Stimulated activated naive CD8-positive, alpha-beta T cell treated with anti-CD3 and anti-CD28 coated beads, Interleukin-15, Interleukin-2, amounts not matched to agents 100 ng/mL and 50 ng/mL, for 24 hours (primary cell): ENCODE results near the gene RAB9A.
A peak's percentile ranks its signal among the peaks of the same experiment; 100 is the strongest.
"Not testable (repeated sequence)": the region's sequence is repeated elsewhere in the genome, so short reads cannot be mapped to it uniquely, and the experiment has no call there.

Experiments
- H3K27ac Mint-ChIP-seq: one replicate; pipeline ENCODE4 v1.8.0; 2021; ENCODE audit warnings: mild to moderate bottlenecking, mixed read lengths
- H3K27me3 Mint-ChIP-seq: one replicate; pipeline ENCODE4 v1.8.0; 2021; ENCODE audit warnings: mixed read lengths
- H3K36me3 Mint-ChIP-seq: one replicate; pipeline ENCODE4 v1.8.0; 2021; ENCODE audit warnings: low read depth, mixed read lengths
- H3K4me1 Mint-ChIP-seq: one replicate; pipeline ENCODE4 v1.8.0; 2021; ENCODE audit warnings: low read depth, mixed read lengths
- H3K4me3 Mint-ChIP-seq: one replicate; pipeline ENCODE4 v1.8.0; 2021; ENCODE audit warnings: mild to moderate bottlenecking, mixed read lengths
- H3K9me3 Mint-ChIP-seq: one replicate; pipeline ENCODE4 v1.8.0; 2021; ENCODE audit warnings: mixed read lengths

Gene RAB9A

GRCh38 chrX:13659063-13659462 lies 29.9 kb upstream of the RAB9A start:
- Mint-ChIP-seq H3K4me3 (no peak overlapping the region), H3K27me3 (no peaks in the 10 kb centered on the region), H3K9me3 (no peaks in the 10 kb centered on the region), H3K4me1 (peaks cover 32% of the 10 kb centered on the region), H3K27ac (no peak overlapping the region), H3K36me3 (peaks cover 5% of the 10 kb centered on the region)

GRCh38 chrX:13661735-13662288 lies 27.1 kb upstream of the RAB9A start:
- Mint-ChIP-seq H3K4me3 (no peak overlapping the region), H3K27ac (no peak overlapping the region), H3K9me3 (no peaks in the 10 kb centered on the region), H3K4me1 (peaks cover 20% of the 10 kb centered on the region), H3K36me3 (peaks cover 5% of the 10 kb centered on the region), H3K27me3 (no peaks in the 10 kb centered on the region)

- Mint-ChIP-seq H3K4me1 (peaks cover 20% of the 10 kb centered on the region), H3K36me3 (peaks cover 5% of the 10 kb centered on the region), H3K27ac (no peak overlapping the region), H3K27me3 (no peaks in the 10 kb centered on the region), H3K4me3 (no peak overlapping the region), H3K9me3 (no peaks in the 10 kb centered on the region)
Measured at GRCh38 chrX:13662355-13662791, 26.6 kb upstream of the RAB9A start.

GRCh38 chrX:13664020-13664419 lies 24.9 kb upstream of the RAB9A start:
- H3K4me3 Mint-ChIP-seq: no peak overlapping the region
- H3K27ac Mint-ChIP-seq: no peak overlapping the region
- H3K36me3 Mint-ChIP-seq: peaks cover 5% of the 10 kb centered on the region
- H3K27me3 Mint-ChIP-seq: no peaks in the 10 kb centered on the region
- no peaks in the 10 kb centered on the region for H3K9me3 Mint-ChIP-seq
- peaks cover 15% of the 10 kb centered on the region for H3K4me1 Mint-ChIP-seq

- H3K27ac Mint-ChIP-seq: no peak overlapping the region
- no peaks in the 10 kb centered on the region for H3K36me3 Mint-ChIP-seq
Measured at GRCh38 chrX:13666836-13667235, 22.1 kb upstream of the RAB9A start.

GRCh38 chrX:13667919-13668318 lies 21.0 kb upstream of the RAB9A start:
- no peaks in the 10 kb centered on the region for H3K9me3 Mint-ChIP-seq
- H3K27me3 Mint-ChIP-seq: no peaks in the 10 kb centered on the region
- H3K4me3 Mint-ChIP-seq: no peak overlapping the region
- no peaks in the 10 kb centered on the region for H3K36me3 Mint-ChIP-seq
- H3K4me1 Mint-ChIP-seq: peaks cover 29% of the 10 kb centered on the region
- H3K27ac Mint-ChIP-seq: no peak overlapping the region

More at GRCh38 chrX:13666836-13667235, 22.1 kb upstream of the RAB9A start:
- no peaks in the 10 kb centered on the region for H3K27me3 Mint-ChIP-seq
- H3K4me1 Mint-ChIP-seq: peaks cover 33% of the 10 kb centered on the region
- no peaks in the 10 kb centered on the region for H3K9me3 Mint-ChIP-seq
- no peak overlapping the region for H3K4me3 Mint-ChIP-seq

- H3K27me3 Mint-ChIP-seq: no peaks in the 10 kb centered on the region
- H3K4me1 Mint-ChIP-seq: peaks cover 29% of the 10 kb centered on the region
- H3K9me3 Mint-ChIP-seq: no peaks in the 10 kb centered on the region
- peak overlapping the region; percentile 93 for H3K27ac Mint-ChIP-seq
- peak overlapping the region; percentile 72 for H3K4me3 Mint-ChIP-seq
- no peaks in the 10 kb centered on the region for H3K36me3 Mint-ChIP-seq
Measured at GRCh38 chrX:13669246-13669737, 19.6 kb upstream of the RAB9A start.

GRCh38 chrX:13669755-13670154 lies 19.2 kb upstream of the RAB9A start:
- not testable (repeated sequence) for H3K9me3 Mint-ChIP-seq, H3K27me3 Mint-ChIP-seq, H3K36me3 Mint-ChIP-seq
- H3K4me3 Mint-ChIP-seq: peak overlapping the region; percentile 72
- H3K27ac Mint-ChIP-seq: peak overlapping the region; percentile 93
- H3K4me1 Mint-ChIP-seq: peaks cover 29% of the 10 kb centered on the region

- Mint-ChIP-seq H3K27me3 (no peaks in the 10 kb centered on the region), H3K9me3 (no peaks in the 10 kb centered on the region), H3K4me3 (no peak overlapping the region)
Measured at GRCh38 chrX:13670197-13670596, 18.7 kb upstream of the RAB9A start.

GRCh38 chrX:13673016-13673415 lies 15.9 kb upstream of the RAB9A start:
- Mint-ChIP-seq H3K4me3 (no peak overlapping the region), H3K27me3 (no peaks in the 10 kb centered on the region), H3K9me3 (no peaks in the 10 kb centered on the region), H3K36me3 (no peaks in the 10 kb centered on the region), H3K27ac (no peak overlapping the region), H3K4me1 (peaks cover 29% of the 10 kb centered on the region)

More at GRCh38 chrX:13670197-13670596, 18.7 kb upstream of the RAB9A start:
- Mint-ChIP-seq H3K36me3 (no peaks in the 10 kb centered on the region), H3K27ac (peak overlapping the region; percentile 93), H3K4me1 (peaks cover 29% of the 10 kb centered on the region)

GRCh38 chrX:13676885-13677284 lies 12.0 kb upstream of the RAB9A start:
- H3K36me3 Mint-ChIP-seq: no peaks in the 10 kb centered on the region
- no peak overlapping the region for H3K27ac Mint-ChIP-seq
- no peaks in the 10 kb centered on the region for H3K9me3 Mint-ChIP-seq
- peaks cover 3% of the 10 kb centered on the region for H3K4me1 Mint-ChIP-seq
- H3K4me3 Mint-ChIP-seq: no peak overlapping the region
- H3K27me3 Mint-ChIP-seq: no peaks in the 10 kb centered on the region

GRCh38 chrX:13679700-13680099 lies 9.2 kb upstream of the RAB9A start:
- H3K36me3 Mint-ChIP-seq, H3K27ac Mint-ChIP-seq, H3K27me3 Mint-ChIP-seq, H3K9me3 Mint-ChIP-seq, H3K4me3 Mint-ChIP-seq: not testable (repeated sequence)
- H3K4me1 Mint-ChIP-seq: peaks cover 14% of the 10 kb centered on the region

GRCh38 chrX:13681595-13681994 lies 7.3 kb upstream of the RAB9A start:
- no peaks in the 10 kb centered on the region for H3K36me3 Mint-ChIP-seq
- H3K27ac Mint-ChIP-seq: no peak overlapping the region

GRCh38 chrX:13684361-13684760 lies 4.6 kb upstream of the RAB9A start:
- Mint-ChIP-seq H3K4me1 (peaks cover 46% of the 10 kb centered on the region), H3K9me3 (no peaks in the 10 kb centered on the region), H3K4me3 (no peak overlapping the region), H3K27me3 (no peaks in the 10 kb centered on the region), H3K27ac (peak overlapping the region; percentile 17), H3K36me3 (no peaks in the 10 kb centered on the region)

More at GRCh38 chrX:13681595-13681994, 7.3 kb upstream of the RAB9A start:
- no peak overlapping the region for H3K4me3 Mint-ChIP-seq
- peaks cover 27% of the 10 kb centered on the region for H3K4me1 Mint-ChIP-seq
- H3K27me3 Mint-ChIP-seq: no peaks in the 10 kb centered on the region
- H3K9me3 Mint-ChIP-seq: no peaks in the 10 kb centered on the region

- Mint-ChIP-seq H3K27ac (peak overlapping the region; percentile 19), H3K27me3 (no peaks in the 10 kb centered on the region), H3K36me3 (peaks cover 4% of the 10 kb centered on the region), H3K9me3 (no peaks in the 10 kb centered on the region), H3K4me1 (peaks cover 48% of the 10 kb centered on the region), H3K4me3 (no peak overlapping the region)
Measured at GRCh38 chrX:13685126-13685763, 3.7 kb upstream of the RAB9A start.

GRCh38 chrX:13687203-13687602 lies 1.7 kb upstream of the RAB9A start:
- Mint-ChIP-seq H3K9me3 (no peaks in the 10 kb centered on the region), H3K27ac (peak overlapping the region; percentile 92), H3K4me1 (peaks cover 63% of the 10 kb centered on the region), H3K4me3 (peak overlapping the region; percentile 91), H3K36me3 (peaks cover 12% of the 10 kb centered on the region), H3K27me3 (no peaks in the 10 kb centered on the region)
